Renal cortical epithelial cell (primary cell): ENCODE measurements around the gene FOXO1. TPM values are rescaled to one million over a fixed set of nuclear protein-coding genes. Genes with fewer than 3 reads are reported as not detected.

Source experiments
- DNase-seq: peaks from one replicate; pipeline ENCODE4 v3.0.0-alpha.2; 2011; ENCODE audit warnings: low read depth
- total RNA-seq: library from RNA; depleted of rRNA; stranded (reverse); fragments of >200 nt; gene quantifications from 2 replicates; pipeline ENCODE4 v1.2.3, GENCODE V29; 2014

Gene FOXO1
- total RNA-seq, 1 donor from 2014 or later = 28.7 TPM

DNA sequence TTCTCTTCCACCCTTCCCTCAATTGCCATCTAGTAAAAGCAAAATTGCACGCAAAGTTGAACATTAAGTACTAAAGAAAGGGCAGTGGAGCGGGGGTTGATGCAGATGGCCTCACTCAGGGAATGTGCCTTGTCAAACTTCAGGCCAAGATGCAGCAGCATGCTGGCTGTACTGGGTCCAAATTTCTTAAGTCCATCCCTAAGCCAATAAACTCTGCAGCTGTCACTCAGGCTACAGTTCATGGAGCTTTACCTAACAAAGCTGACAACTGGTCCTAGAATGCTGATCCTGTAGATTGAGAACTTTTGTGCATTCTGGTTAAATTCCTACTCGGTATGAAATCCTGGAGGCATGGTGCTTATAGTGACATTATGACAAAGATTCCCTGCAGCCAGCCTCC is 88.4 kb downstream of the FOXO1 start:
- DNase-seq = peak; percentile 74

DNA sequence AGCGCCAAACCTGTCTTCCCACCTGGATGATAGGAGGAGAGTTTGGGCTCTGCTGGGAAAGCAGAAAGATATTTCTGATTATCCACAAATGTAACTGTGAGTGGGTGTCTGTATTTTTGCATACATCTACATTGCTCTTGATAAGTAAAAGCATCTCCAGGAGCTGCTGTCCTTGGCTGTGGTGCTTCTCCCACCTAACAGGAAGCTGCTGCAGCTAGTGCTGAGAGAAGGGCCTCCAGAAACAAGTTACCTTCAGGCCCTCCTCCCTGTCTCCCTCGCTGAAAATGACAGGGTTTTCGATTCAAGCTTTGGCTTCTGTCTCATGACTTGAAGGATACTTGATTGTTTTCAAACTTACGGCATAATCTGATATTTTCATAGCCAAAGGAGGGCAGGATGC is 90.1 kb downstream of the FOXO1 start:
- no peak for DNase-seq

DNA sequence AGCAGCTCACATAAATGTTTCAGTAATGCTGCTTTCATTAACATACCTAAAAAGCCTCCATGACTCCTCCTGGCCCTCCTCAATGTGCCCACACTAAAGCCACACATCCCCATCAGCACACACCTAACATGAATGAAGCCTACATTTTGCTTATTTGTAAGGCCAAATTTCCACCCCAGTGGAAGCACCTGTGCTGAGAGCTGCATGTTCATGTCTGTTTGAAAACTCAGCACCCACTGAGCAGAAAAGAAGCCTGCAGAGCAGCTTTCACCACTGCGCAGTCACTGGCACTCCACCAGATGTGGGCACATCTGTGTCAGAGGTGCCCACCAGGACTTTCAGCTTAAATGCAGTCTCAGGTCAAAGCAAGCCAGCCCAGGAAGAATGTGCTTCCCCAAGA is 93.5 kb downstream of the FOXO1 start:
- DNase-seq = no peak

- DNase-seq = no peak
These were observed 95.0 kb downstream of the FOXO1 start for GRCh38 chr13:40571338-40571963.

DNA sequence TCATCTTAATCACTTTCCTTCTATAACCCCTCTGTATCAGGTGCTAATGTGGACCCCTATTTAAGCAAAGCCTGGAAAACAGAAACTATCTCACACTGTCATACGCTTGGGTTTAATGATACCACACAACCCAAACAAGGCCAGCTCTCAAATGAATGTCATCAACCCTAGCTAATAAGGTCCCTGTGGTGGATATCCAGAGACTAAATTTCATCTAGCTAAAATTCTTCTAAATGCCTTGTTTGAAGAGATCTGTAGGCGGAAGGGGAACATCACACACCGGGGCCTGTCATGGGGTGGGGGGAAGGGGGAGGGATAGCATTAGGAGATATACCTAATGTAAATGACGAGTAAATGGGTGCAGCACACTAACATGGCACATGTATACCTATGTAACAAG is 95.5 kb downstream of the FOXO1 start:
- no peak for DNase-seq

- no peak for DNase-seq
These were observed 97.5 kb downstream of the FOXO1 start for GRCh38 chr13:40569024-40569350.

- no peak for DNase-seq
These were observed 98.0 kb downstream of the FOXO1 start for GRCh38 chr13:40568246-40569023.

- no peak for DNase-seq
These were observed 99.6 kb downstream of the FOXO1 start for GRCh38 chr13:40566811-40567210.

- DNase-seq = no peak
These were observed 100.9 kb downstream of the FOXO1 start for GRCh38 chr13:40565282-40566148.

DNA sequence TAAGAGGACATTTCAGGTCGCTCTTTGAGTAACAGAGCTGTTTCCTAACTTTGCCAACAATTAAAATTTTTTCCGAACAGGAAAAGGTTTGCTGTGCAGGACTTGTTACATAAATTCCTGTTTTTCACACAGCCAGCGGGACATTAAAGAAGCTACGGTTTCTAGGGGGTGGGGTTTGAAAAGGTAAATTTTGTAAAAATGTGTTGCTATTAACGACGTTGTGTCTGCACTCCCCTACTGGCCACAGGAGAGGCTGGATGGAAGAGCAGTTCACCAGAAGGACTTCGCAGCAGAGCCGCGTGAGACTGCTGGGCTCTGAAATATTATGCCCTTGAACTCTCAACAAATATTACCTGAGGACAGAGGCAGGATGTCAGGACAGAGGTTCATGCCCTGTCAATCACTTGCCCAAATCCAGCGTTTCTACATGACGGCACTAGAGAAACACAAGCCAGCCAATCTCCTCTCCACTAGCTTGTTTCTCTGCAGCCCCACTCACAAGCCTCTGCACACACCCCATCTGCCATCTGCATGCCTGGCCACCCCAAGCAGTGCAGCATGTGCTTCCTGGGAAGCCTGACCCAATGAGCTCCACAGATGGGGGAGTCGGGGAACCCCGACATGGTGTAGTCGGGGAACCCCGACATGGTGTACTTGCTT is 102.0 kb downstream of the FOXO1 start:
- DNase-seq = no peak

DNA sequence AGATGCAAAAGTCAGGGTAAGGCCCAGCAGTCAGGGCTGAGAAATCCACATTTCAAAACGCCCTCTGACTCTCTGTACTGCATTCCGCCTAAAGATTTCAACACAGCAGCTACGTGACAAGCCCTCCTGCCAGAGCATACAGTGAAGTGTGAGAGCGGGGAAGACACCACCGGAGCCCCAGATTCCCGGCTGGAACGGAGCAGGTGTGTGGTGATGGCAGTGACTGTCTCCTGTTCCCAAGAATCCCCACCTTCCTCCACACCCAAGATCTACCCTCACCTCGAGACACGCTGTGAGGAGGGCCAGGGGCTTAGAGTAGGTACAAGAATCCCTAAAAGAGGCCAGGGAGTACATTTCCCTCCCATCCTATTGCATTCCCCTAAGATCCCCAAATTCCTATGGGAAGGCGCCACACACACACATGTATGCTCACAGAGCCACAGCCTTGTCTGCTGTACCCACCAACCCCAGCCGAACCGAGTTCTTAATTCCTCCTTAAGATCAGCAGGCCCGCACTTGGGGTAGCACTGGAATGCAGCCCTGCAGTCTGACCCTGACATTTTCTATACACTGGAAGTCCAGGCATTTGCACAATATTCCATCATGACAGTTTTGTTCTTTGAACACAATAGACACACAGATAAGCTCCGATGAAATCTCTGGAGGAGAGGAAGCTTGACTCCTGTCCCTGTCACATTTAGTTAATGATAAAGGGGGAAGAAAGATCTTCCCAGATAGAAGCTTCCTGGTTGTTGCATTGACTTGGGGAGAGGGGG is 102.9 kb downstream of the FOXO1 start:
- DNase-seq = no peak

DNA sequence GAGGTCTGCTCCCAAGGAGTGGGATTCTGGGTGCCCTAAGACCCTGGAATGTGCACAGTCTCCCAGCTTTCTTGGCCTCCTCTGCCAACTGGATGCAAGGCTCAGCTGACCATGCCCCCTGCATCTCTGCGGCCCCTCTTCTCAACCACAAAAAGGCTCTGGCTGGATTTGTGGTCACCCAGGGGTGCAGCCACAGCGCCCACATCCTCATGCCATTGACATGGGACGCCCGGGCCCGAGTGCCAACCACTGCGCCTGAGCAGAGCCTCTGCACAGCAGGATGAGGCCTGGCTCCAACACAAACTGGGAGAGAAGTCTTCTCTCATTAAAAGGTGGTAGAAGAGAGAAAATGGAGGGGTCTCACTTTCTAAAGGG is 103.5 kb downstream of the FOXO1 start:
- DNase-seq = peak; percentile 60

DNA sequence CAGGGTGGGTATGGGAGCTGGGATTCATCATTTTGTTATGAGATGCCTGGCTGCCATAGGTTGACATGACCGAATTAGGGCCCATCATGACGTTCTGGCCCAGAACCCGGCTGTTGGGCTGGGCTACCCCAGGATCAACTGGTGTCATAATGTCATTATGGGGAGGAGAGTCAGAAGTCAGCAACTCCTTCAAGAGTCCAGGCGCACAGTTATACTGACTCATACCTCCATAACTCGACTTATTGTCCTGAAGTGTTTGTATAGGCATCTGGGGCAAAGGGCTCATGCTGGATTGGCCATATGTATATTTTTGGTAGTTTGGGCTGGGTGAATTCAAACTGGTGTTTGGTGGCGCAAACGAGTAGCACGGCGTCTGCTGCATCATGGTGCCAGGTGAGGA is 106.5 kb downstream of the FOXO1 start:
- DNase-seq = no peak

DNA sequence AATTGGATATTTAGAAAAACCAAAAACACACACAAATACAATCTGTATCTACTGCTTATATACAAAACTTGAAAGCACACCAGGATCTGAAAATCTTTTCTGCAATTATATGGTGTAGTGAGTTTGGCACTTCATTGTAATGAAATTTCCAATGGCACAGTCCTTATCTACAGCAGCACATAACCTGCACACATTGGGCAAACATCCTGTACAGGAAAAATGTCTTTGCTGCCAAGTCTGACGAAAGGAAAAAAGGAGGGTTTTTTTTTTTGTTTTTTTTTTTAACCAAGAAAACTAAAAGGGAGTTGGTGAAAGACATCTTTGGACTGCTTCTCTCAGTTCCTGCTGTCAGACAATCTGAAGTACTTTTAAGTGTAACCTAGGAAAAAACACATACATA is 107.8 kb downstream of the FOXO1 start:
- DNase-seq = no peak

DNA sequence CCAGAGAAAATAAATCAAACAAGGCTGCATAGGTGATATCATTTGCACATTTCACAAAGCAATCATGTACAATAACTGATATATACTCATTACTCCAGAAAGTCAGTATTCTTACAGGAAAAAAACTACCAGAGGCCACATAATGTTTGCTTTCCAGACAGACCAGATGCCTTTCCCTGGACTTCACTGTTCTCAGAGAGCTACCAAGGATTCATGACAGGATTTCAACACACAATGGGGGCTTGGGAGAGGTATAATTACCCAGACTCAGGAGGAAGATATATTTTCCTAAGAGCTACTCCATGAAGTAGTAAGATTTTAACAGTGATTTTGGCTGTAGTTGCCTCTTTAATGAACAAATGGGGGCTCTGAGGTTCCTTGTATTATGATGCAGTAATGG is 110.0 kb downstream of the FOXO1 start:
- DNase-seq = no peak

DNA sequence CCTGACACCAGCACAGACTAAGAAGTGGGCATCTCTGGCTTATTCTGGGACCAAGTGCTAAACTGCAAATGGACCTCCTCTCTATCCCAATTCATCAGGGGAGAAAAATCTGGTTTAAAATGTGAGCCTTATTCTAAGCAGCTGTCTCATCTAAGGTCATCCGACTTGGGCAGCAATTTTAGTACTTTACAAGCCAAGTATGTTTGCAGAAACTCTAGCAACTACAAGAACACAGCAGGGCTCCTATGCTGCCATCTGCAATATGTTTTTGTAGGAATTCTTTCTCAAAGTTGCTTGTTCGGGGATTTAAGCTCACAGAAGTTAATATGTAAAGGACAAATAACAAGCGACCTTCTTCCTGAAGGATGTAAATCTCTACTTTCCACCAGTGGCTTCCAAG is 113.1 kb downstream of the FOXO1 start:
- no peak for DNase-seq

DNA sequence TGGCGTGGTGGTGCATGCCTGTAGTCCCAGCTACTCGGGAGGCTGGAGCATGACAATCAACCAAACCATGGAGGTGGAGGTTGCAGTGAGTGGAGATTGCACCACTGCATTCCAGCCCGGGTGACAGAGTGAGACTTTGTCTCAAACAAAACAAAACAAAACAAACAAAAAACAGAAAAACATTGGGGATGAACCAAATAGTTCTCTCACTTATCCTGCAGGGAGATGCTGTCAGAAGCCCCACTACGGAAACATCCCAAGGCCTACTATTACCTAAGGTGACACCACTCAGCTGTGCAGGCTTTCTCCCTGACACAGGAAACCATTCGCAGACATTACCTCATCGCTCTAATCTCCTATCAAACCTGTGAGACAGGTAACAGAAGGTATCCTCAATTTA is 113.5 kb downstream of the FOXO1 start:
- DNase-seq = no peak

GRCh38 chr13:40550130-40550529 is 116.3 kb downstream of the FOXO1 start:
- DNase-seq = peak; percentile 70

- no peak for DNase-seq
These were observed 116.8 kb downstream of the FOXO1 start for GRCh38 chr13:40549500-40550094.

GRCh38 chr13:40547591-40548315 is 118.7 kb downstream of the FOXO1 start:
- DNase-seq = no peak
